GM18519 (cell line): ENCODE data around the gene METTL24.
"Not testable (repeated sequence)": the region's sequence is repeated elsewhere in the genome, so short reads cannot be mapped to it uniquely, and the experiment has no call there.

Experiments used
- ATAC-seq: cut with Tn5 transposase; IDR thresholded peaks from one replicate; pipeline ENCODE4 v1.9.1; 2021; ENCODE audit warnings: mild to moderate bottlenecking, moderate library complexity; ENCODE audit not compliant: unreplicated experiment, low FRiP score

METTL24 gene

GRCh38 chr6:110277100-110277665, 81.0 kb downstream of the METTL24 start:
- no peak for ATAC-seq

DNA sequence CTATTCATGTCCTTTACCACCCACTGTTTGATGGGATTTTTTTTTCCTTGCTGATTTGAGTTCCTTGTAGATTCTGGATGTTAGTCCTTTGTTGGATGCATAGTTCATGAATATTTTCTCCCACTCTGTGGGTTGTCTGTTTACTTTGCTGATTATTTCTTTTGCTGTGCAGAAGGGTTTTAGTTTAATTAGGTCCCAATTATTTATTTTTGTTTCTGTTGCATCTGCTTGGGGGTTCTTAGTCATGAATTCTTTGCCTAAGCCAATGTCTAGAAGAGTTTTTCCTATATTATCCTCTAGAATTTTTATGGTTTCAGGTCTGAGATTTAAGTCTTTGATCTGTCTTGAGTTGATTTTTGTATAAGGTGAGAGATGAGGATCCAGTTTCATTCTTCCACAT, 85.4 kb downstream of the METTL24 start:
- ATAC-seq: not testable (repeated sequence)

GRCh38 chr6:110271732-110272022, 86.5 kb downstream of the METTL24 start:
- no peak for ATAC-seq

- no peak for ATAC-seq
Observed at GRCh38 chr6:110270165-110270564, 88.0 kb downstream of the METTL24 start.

DNA sequence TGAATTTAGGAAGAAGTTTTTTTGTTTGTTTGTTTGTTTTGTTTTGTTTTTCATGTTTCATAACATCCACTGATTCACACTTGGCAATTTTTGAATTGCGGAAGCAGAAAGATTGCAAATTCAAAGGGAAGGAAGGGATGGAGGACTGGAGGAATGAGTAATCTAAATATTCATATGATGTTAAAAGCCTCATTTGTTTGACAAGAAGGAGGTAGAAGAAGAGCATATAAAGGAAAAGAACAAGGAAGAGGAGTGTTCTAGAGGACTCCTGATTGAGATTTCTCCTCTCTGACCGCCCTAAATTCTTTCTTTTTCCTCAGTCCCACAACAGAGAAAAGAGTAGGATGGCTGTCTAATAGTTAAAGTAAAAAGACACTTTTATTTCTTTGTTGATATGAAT, 88.5 kb downstream of the METTL24 start:
- ATAC-seq: no peak

- ATAC-seq: no peak
Observed at GRCh38 chr6:110266996-110267395, 91.2 kb downstream of the METTL24 start.

- ATAC-seq: no peak
Observed at GRCh38 chr6:110265273-110265672, 92.9 kb downstream of the METTL24 start.

GRCh38 chr6:110256366-110256765, 101.8 kb downstream of the METTL24 start:
- no peak for ATAC-seq

- no peak for ATAC-seq
Observed at GRCh38 chr6:110255211-110255750, 102.9 kb downstream of the METTL24 start.

GRCh38 chr6:110250838-110251237, 107.3 kb downstream of the METTL24 start:
- no peak for ATAC-seq

DNA sequence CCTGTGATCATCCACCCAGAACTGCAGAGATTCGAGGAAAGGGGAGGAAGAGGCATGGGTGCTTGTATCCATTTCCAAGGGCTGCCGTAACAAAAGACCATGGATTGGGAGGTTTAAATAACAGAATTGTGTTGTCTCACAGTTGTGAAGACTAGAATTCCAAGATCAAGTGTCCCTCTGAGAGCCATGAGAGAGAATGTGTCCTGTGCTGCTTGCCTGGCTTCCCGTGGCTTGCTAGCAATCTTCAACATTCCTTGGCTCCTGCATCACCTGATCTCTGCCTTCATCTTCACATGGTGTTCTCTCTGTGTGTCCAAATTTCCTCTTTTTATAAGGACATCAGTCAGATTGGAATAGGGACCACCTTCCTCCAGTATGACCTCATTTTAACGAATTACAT, 108.1 kb downstream of the METTL24 start:
- ATAC-seq: no peak

DNA sequence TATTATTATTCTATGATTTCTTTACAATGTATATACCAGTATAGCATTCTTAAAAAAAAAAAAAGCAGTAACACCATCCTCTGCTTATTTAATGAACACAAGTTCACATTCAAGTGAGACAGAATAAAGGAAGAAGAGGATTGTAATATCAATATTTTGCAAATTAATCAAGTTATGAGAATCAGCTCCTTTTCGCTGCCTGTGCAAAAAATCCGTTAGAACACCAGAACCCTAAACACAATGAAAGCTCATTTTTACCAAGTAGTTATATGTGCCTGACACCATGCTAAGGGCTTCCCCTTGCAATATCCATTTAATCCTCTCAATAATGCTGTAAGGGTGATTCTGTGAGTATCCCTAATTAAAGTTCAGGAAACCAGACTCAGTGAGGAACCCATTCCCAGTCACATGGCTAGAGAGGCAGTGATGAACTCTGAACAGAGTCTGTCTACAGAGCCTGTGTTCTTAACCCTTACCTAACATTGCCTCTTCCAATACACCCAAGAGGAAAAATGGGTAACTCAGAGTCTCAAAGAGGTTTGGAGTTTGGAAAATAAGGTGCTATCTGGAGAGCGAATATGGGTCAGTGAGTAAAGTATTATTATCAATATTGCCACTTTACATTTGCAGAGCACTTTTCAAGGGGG, 111.1 kb downstream of the METTL24 start:
- no peak for ATAC-seq

GRCh38 chr6:110246378-110246777, 111.8 kb downstream of the METTL24 start:
- ATAC-seq: no peak

GRCh38 chr6:110244621-110245020, 113.5 kb downstream of the METTL24 start:
- ATAC-seq: not testable (repeated sequence)

GRCh38 chr6:110239526-110240274, 118.4 kb downstream of the METTL24 start:
- no peak for ATAC-seq

- ATAC-seq: not testable (repeated sequence)
Observed at GRCh38 chr6:110236007-110236406, 122.1 kb downstream of the METTL24 start.

DNA sequence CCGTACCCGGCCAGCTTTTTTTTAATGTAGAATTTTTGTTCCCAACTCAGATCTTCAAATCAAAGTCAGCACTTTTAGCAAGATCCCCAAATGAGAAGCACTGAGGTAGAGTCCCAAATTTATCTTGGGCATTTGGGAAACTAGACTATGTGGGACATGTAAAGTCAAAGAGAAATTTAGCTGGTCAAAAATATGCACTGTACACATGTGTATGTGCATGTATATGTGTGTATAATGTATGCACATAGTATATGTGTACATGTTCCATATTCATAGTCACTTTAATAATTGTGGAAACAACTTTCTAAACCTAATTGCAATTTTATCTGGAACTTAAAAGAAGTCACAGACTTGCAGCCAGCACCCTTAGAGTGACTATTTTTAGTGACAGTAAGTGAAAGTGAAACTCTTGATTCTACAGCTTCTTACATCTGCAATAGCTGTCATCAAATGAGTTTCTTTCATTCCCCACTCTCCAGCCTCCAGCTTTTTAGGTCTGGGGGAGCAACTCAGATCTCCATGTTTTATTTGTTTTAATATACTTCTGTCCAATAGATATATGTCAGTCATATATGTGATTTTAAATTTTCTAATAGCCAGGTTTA, 124.3 kb downstream of the METTL24 start:
- ATAC-seq: peak; percentile 82

DNA sequence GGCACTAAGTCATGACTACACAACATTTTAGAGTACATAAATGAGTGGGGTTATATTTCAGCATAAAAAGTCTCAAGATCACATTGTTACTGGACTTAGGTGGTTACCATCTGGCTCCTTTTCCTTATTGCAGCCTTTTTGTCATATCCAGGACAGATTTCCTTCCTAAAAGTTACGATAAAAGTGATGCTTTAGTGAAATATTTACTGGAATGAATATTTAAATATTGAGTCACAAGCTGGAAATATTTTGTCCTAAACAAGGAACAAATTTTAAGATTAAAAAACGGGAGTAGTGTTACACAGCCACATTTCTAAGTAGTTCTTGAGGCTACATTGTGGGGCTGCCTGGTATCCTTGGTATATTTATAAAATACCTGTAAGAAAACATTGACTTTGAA, 125.7 kb downstream of the METTL24 start:
- no peak for ATAC-seq

- no peak for ATAC-seq
Observed at GRCh38 chr6:110226261-110226660, 131.9 kb downstream of the METTL24 start.

DNA sequence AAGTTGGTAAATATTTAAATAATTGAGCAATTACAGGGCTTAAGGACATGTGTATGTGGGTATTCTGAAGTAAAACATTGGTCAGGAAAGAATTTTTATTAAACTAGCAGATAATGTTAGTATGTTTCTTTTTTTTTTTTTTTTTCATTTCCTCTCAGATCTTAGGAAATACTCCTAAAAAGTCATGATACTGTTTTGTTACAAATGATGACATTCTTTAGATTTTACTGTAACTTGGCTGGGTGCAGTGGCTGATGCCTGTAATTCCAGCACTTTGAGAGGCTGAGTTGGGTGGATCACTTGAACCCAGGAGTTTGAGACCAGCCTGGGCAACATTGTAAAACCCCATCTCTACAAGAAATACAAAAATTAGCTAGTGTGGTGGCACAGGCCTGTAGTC, 136.4 kb downstream of the METTL24 start:
- no peak for ATAC-seq

DNA sequence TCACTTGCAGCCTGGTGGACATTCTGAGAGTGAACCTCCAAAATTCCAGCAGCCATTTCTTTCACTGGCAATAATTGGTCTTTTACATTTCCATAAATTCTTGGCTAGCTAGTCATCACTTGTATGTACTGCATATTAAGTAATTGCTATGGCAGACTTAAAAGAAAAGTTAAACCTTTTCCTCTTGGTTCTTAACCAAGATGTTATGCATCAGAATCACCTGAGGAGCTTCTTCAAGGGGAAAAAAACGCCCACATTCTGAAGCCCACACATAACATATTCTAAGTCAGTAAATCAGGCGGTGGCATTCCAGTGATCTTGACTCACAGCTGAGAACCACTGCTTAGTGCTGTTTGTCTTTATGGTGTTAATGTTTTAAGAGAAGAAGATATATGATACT, 140.9 kb downstream of the METTL24 start:
- no peak for ATAC-seq
